ENCODE measurements around the gene YWHAQ.
"Not testable (repeated sequence)": the region's sequence is repeated elsewhere in the genome, so short reads cannot be mapped to it uniquely, and the experiment has no call there.

Gene YWHAQ

GRCh38 chr2:9570182-9571060, 60.4 kb downstream of the YWHAQ start:
- H3K9me3 Mint-ChIP-seq, result no peaks in the 10 kb centered on the region
- no peak overlapping the region for H3K27ac Mint-ChIP-seq
- no peaks in the 10 kb centered on the region for H3K36me3 Mint-ChIP-seq
- H3K27me3 Mint-ChIP-seq, result no peaks in the 10 kb centered on the region
- no peak overlapping the region for H3K4me3 Mint-ChIP-seq
- H3K4me1 Mint-ChIP-seq, result peaks cover 12% of the 10 kb centered on the region
- no peak for ATAC-seq

- Mint-ChIP-seq H3K27ac (no peak overlapping the region), H3K4me1 (no peaks in the 10 kb centered on the region), H3K4me3 (no peak overlapping the region), H3K36me3 (no peaks in the 10 kb centered on the region), H3K27me3 (no peaks in the 10 kb centered on the region), H3K9me3 (no peaks in the 10 kb centered on the region)
- no peak for ATAC-seq
Observed at GRCh38 chr2:9565436-9566153, 65.2 kb downstream of the YWHAQ start.

- Mint-ChIP-seq H3K4me1 (peaks cover 17% of the 10 kb centered on the region), H3K27me3 (no peaks in the 10 kb centered on the region), H3K36me3 (peaks cover 5% of the 10 kb centered on the region), H3K27ac (no peak overlapping the region), H3K9me3 (no peaks in the 10 kb centered on the region), H3K4me3 (no peak overlapping the region)
- ATAC-seq, result no peak
Observed at GRCh38 chr2:9560628-9561027, 70.2 kb downstream of the YWHAQ start.

GRCh38 chr2:9558948-9559381, 71.8 kb downstream of the YWHAQ start:
- no peaks in the 10 kb centered on the region for H3K27me3 Mint-ChIP-seq
- H3K4me3 Mint-ChIP-seq, result no peak overlapping the region
- peaks cover 5% of the 10 kb centered on the region for H3K36me3 Mint-ChIP-seq
- no peak overlapping the region for H3K27ac Mint-ChIP-seq
- no peaks in the 10 kb centered on the region for H3K9me3 Mint-ChIP-seq
- ATAC-seq, result no peak
- H3K4me1 Mint-ChIP-seq, result peaks cover 32% of the 10 kb centered on the region

- H3K4me3 Mint-ChIP-seq, result peak overlapping the region; percentile 96
- no peaks in the 10 kb centered on the region for H3K27me3 Mint-ChIP-seq
- H3K27ac Mint-ChIP-seq, result peak overlapping the region; percentile 99
- H3K9me3 Mint-ChIP-seq, result no peaks in the 10 kb centered on the region
- H3K36me3 Mint-ChIP-seq, result peaks cover 5% of the 10 kb centered on the region
- peak; percentile 68 for ATAC-seq
- H3K4me1 Mint-ChIP-seq, result peaks cover 59% of the 10 kb centered on the region
Observed at GRCh38 chr2:9556121-9556743, 74.6 kb downstream of the YWHAQ start.

- H3K4me3 Mint-ChIP-seq, result peak within 1 kb of the TSS; percentile 96
- peak; percentile 98 for ATAC-seq
- H3K4me1 Mint-ChIP-seq, result peaks cover 65% of the 10 kb centered on the region
- peaks cover 5% of the 10 kb centered on the region for H3K36me3 Mint-ChIP-seq
- no peaks in the 10 kb centered on the region for H3K9me3 Mint-ChIP-seq
- peak within 1 kb of the TSS; percentile 99 for H3K27ac Mint-ChIP-seq
- no peaks in the 10 kb centered on the region for H3K27me3 Mint-ChIP-seq
Observed at GRCh38 chr2:9555297-9556120, 75.3 kb downstream of the YWHAQ start, which contains the start of gene ADAM17. Gene ADAM17 (minus strand): TSS chr2:9555830. CDS start chr2:9555605, 225 bp downstream.

GRCh38 chr2:9554921-9555296, 75.9 kb downstream of the YWHAQ start:
- no peak for ATAC-seq
- Mint-ChIP-seq H3K27ac (peak overlapping the region; percentile 99), H3K36me3 (peaks cover 5% of the 10 kb centered on the region), H3K27me3 (no peaks in the 10 kb centered on the region), H3K4me3 (peak overlapping the region; percentile 96), H3K9me3 (no peaks in the 10 kb centered on the region), H3K4me1 (peaks cover 68% of the 10 kb centered on the region)

- peak overlapping the region; percentile 57 for H3K4me3 Mint-ChIP-seq
- H3K36me3 Mint-ChIP-seq, result no peaks in the 10 kb centered on the region
- no peak for ATAC-seq
- peaks cover 81% of the 10 kb centered on the region for H3K4me1 Mint-ChIP-seq
- H3K9me3 Mint-ChIP-seq, result no peaks in the 10 kb centered on the region
- H3K27me3 Mint-ChIP-seq, result no peaks in the 10 kb centered on the region
- peak overlapping the region; percentile 73 for H3K27ac Mint-ChIP-seq
Observed at GRCh38 chr2:9552219-9553178, 78.3 kb downstream of the YWHAQ start.

GRCh38 chr2:9550859-9551391, 79.9 kb downstream of the YWHAQ start:
- not testable (repeated sequence) for H3K36me3 Mint-ChIP-seq, H3K27me3 Mint-ChIP-seq, H3K9me3 Mint-ChIP-seq, ATAC-seq
- H3K27ac Mint-ChIP-seq, result peak overlapping the region; percentile 73
- H3K4me3 Mint-ChIP-seq, result peak overlapping the region; percentile 72
- peaks cover 88% of the 10 kb centered on the region for H3K4me1 Mint-ChIP-seq

- peak; percentile 59 for ATAC-seq
- Mint-ChIP-seq H3K4me3 (peak overlapping the region; percentile 27), H3K4me1 (peaks cover 93% of the 10 kb centered on the region), H3K36me3 (no peaks in the 10 kb centered on the region), H3K27me3 (no peaks in the 10 kb centered on the region), H3K27ac (peak overlapping the region; percentile 92), H3K9me3 (no peaks in the 10 kb centered on the region)
Observed at GRCh38 chr2:9549420-9549819, 81.4 kb downstream of the YWHAQ start.

- H3K27ac Mint-ChIP-seq, result peak overlapping the region; percentile 92
- H3K4me1 Mint-ChIP-seq, result peaks cover 93% of the 10 kb centered on the region
- ATAC-seq, result peak; percentile 72
- no peaks in the 10 kb centered on the region for H3K27me3 Mint-ChIP-seq
- no peaks in the 10 kb centered on the region for H3K36me3 Mint-ChIP-seq
- H3K4me3 Mint-ChIP-seq, result peak overlapping the region; percentile 82
- no peaks in the 10 kb centered on the region for H3K9me3 Mint-ChIP-seq
Observed at GRCh38 chr2:9548506-9548905, 82.3 kb downstream of the YWHAQ start.

- Mint-ChIP-seq H3K27me3 (no peaks in the 10 kb centered on the region), H3K27ac (peak overlapping the region; percentile 92), H3K36me3 (no peaks in the 10 kb centered on the region), H3K4me1 (peaks cover 86% of the 10 kb centered on the region), H3K4me3 (peak overlapping the region; percentile 82), H3K9me3 (no peaks in the 10 kb centered on the region)
- no peak for ATAC-seq
Observed at GRCh38 chr2:9547262-9547991, 83.4 kb downstream of the YWHAQ start.

GRCh38 chr2:9545502-9545901, 85.3 kb downstream of the YWHAQ start:
- Mint-ChIP-seq H3K4me1 (peaks cover 83% of the 10 kb centered on the region), H3K4me3 (no peak overlapping the region), H3K27me3 (no peaks in the 10 kb centered on the region), H3K36me3 (no peaks in the 10 kb centered on the region), H3K27ac (peak overlapping the region; percentile 57), H3K9me3 (no peaks in the 10 kb centered on the region)
- no peak for ATAC-seq
